Neural cell (in vitro differentiated cells): ENCODE results near the gene SNX21. TPM values are rescaled to one million over a fixed set of nuclear protein-coding genes. Genes with fewer than 3 reads are reported as not detected.

Experiments
- H2AFZ ChIP-seq: fragments of 200-600, 300-800 bp; sonication (generic), shearing (Covaris generic); 2 replicates; pipeline ENCODE4 v1.6.0; 2014; ENCODE audit warnings: low read depth, mild to moderate bottlenecking, antibody characterized with exemption, low read length, moderate library complexity
- H3F3A ChIP-seq: fragments of 200-600 bp; shearing (Covaris generic); 2 replicates; pipeline ENCODE4 v1.6.1; 2016; ENCODE audit warnings: mild to moderate bottlenecking, moderate library complexity, mixed read lengths, antibody characterized with exemption, low read length; ENCODE audit not compliant: insufficient read depth, poor library complexity, severe bottlenecking
- H3K27ac ChIP-seq: fragments of 200-600, 300-800 bp; sonication (generic), shearing (Covaris generic); 2 replicates; pipeline ENCODE4 v1.5.1; 2014; ENCODE audit warnings: mild to moderate bottlenecking, low read length, moderate library complexity
- H3K27me3 ChIP-seq: fragments of 300-800, 200-600 bp; sonication (generic), shearing (Covaris generic); 2 replicates; pipeline ENCODE4 v1.6.0; 2014; ENCODE audit warnings: mild to moderate bottlenecking, low read depth, low read length, moderate library complexity; ENCODE audit not compliant: insufficient read depth
- H3K36me3 ChIP-seq: fragments of 300-800, 200-600 bp; sonication (generic), shearing (Covaris generic); 2 replicates; pipeline ENCODE4 v1.5.1; 2014; ENCODE audit warnings: mild to moderate bottlenecking, antibody characterized with exemption, low read length, moderate library complexity; ENCODE audit not compliant: insufficient read depth
- H3K4me2 ChIP-seq: fragments of 300-800, 200-600 bp; sonication (generic), shearing (Covaris generic); 2 replicates; pipeline ENCODE4 v1.6.0; 2014; ENCODE audit warnings: mild to moderate bottlenecking, low read length
- H3K4me3 ChIP-seq: fragments of 300-800, 200-600 bp; sonication (generic), shearing (Covaris generic); 2 replicates; pipeline ENCODE4 v1.5.1; 2014; ENCODE audit warnings: mild to moderate bottlenecking, low read length, moderate library complexity
- H3K79me2 ChIP-seq: fragments of 200-600 bp; shearing (Covaris generic); replicated peaks from 2 replicates; pipeline ENCODE4 v1.6.0; 2014; ENCODE audit warnings: mild to moderate bottlenecking, low read length, moderate library complexity; ENCODE audit not compliant: insufficient read depth
- H3K9ac ChIP-seq: fragments of 300-800, 200-600 bp; sonication (generic), shearing (Covaris generic); 2 replicates; pipeline ENCODE4 v1.6.1; 2016; ENCODE audit warnings: mild to moderate bottlenecking, low read length, mixed read lengths
- H3K9me2 ChIP-seq: fragments of 200-600 bp; shearing (Covaris generic); 2 replicates; pipeline ENCODE4 v1.6.1; 2016; ENCODE audit warnings: mild to moderate bottlenecking, low read length, mixed read lengths; ENCODE audit not compliant: insufficient read depth
- H3K9me3 ChIP-seq: fragments of 200-600, 300-800 bp; sonication (generic), shearing (Covaris generic); 2 replicates; pipeline ENCODE4 v1.6.1; 2016; ENCODE audit warnings: mild to moderate bottlenecking, mixed run types, low read length, moderate library complexity, mixed read lengths
- H4K20me1 ChIP-seq: fragments of 200-600 bp; shearing (Covaris generic); 2 replicates; pipeline ENCODE4 v1.6.1; 2016; ENCODE audit warnings: mild to moderate bottlenecking, mixed run types; ENCODE audit not compliant: insufficient read depth
- EP300 ChIP-seq: fragments of 450-650 bp; conservative IDR thresholded peaks from 2 replicates; pipeline ENCODE4 v1.6.1; 2014; ENCODE audit warnings: antibody characterized with exemption, mild to moderate bottlenecking, moderate library complexity; ENCODE audit not compliant: poor library complexity, severe bottlenecking
- EZH2 ChIP-seq: fragments of 200-600, 300-800 bp; shearing (Covaris generic), sonication (generic); IDR thresholded peaks from 2 replicates; pipeline ENCODE4 v1.6.1; 2014; ENCODE audit warnings: antibody characterized with exemption, low read length, borderline replicate concordance, mild to moderate bottlenecking; ENCODE audit not compliant: insufficient read depth, poor library complexity, severe bottlenecking
- MXI1 ChIP-seq: fragments of 450-650 bp; conservative IDR thresholded peaks from 2 replicates; pipeline ENCODE4 v1.6.1; 2014; ENCODE audit warnings: antibody characterized with exemption, mild to moderate bottlenecking; ENCODE audit not compliant: poor library complexity, severe bottlenecking
- POLR2AphosphoS5 ChIP-seq: IDR thresholded peaks from 2 replicates; pipeline ENCODE4 v1.6.1; 2012
- RAD21 ChIP-seq: fragments of 450-650 bp; conservative IDR thresholded peaks from 2 replicates; pipeline ENCODE4 v1.6.1; 2014; ENCODE audit warnings: antibody characterized with exemption, mild to moderate bottlenecking, moderate library complexity
- REST ChIP-seq: IDR thresholded peaks from 2 replicates; pipeline ENCODE4 v1.6.1; 2012; ENCODE audit warnings: borderline replicate concordance
- SMC3 ChIP-seq: fragments of 450-650 bp; conservative IDR thresholded peaks from 2 replicates; pipeline ENCODE4 v1.6.1; 2014; ENCODE audit warnings: antibody characterized with exemption, mild to moderate bottlenecking, moderate library complexity; ENCODE audit not compliant: poor library complexity
- TAF1 ChIP-seq: IDR thresholded peaks from 2 replicates; pipeline ENCODE4 v1.6.1; 2012; ENCODE audit warnings: low read depth
- polyA plus RNA-seq: library from polyadenylated mRNA; depleted of rRNA; stranded (reverse); fragments of >200 nt; gene quantifications from 2 replicates; pipeline ENCODE4 v1.2.3, GENCODE V29; 2014
- TF ChIP-seq, protein P1 (sequence below): fragments of 450-650 bp; IDR thresholded peaks from 2 replicates; pipeline ENCODE4 v1.5.1; 2014; ENCODE audit warnings: antibody characterized with exemption, mild to moderate bottlenecking, moderate library complexity; ENCODE audit not compliant: poor library complexity, severe bottlenecking

The SNX21 gene
- polyA plus RNA-seq, 1 donor from 2014 or later, result 7.2 TPM

GRCh38 chr20:45813006-45813340 lies 20.6 kb upstream of the SNX21 start:
- Histone ChIP-seq H3K27me3 (no peaks in the 10 kb centered on the region), H3K27ac (no peak overlapping the region), H2AFZ (no peak overlapping the region), H3K9me3 (no peaks in the 10 kb centered on the region), H4K20me1 (no peaks in the 10 kb centered on the region), H3K9ac (no peak overlapping the region), H3K79me2 (peaks cover 9% of the 10 kb centered on the region), H3K4me3 (peak overlapping the region; percentile 72), H3K4me2 (peak overlapping the region; percentile 77), H3F3A (no peaks in the 10 kb centered on the region), H3K9me2 (no peaks in the 10 kb centered on the region), H3K36me3 (peaks cover 8% of the 10 kb centered on the region)
- TF ChIP-seq SMC3, result no peak
- no peak for TF ChIP-seq POLR2AphosphoS5
- TF ChIP-seq, protein P1, sequence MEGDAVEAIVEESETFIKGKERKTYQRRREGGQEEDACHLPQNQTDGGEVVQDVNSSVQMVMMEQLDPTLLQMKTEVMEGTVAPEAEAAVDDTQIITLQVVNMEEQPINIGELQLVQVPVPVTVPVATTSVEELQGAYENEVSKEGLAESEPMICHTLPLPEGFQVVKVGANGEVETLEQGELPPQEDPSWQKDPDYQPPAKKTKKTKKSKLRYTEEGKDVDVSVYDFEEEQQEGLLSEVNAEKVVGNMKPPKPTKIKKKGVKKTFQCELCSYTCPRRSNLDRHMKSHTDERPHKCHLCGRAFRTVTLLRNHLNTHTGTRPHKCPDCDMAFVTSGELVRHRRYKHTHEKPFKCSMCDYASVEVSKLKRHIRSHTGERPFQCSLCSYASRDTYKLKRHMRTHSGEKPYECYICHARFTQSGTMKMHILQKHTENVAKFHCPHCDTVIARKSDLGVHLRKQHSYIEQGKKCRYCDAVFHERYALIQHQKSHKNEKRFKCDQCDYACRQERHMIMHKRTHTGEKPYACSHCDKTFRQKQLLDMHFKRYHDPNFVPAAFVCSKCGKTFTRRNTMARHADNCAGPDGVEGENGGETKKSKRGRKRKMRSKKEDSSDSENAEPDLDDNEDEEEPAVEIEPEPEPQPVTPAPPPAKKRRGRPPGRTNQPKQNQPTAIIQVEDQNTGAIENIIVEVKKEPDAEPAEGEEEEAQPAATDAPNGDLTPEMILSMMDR, result no peak
- TF ChIP-seq REST, result no peak
- no peak for TF ChIP-seq MXI1
- no peak for TF ChIP-seq EP300
- TF ChIP-seq RAD21, result no peak
- TF ChIP-seq TAF1, result no peak
- no peak for TF ChIP-seq EZH2

- Histone ChIP-seq H4K20me1 (no peaks in the 10 kb centered on the region), H3K79me2 (peaks cover 9% of the 10 kb centered on the region), H3K4me2 (no peak overlapping the region), H3K36me3 (peaks cover 8% of the 10 kb centered on the region), H2AFZ (no peak overlapping the region), H3K27ac (no peak overlapping the region), H3K4me3 (peak overlapping the region; percentile 72), H3K27me3 (no peaks in the 10 kb centered on the region), H3K9me2 (no peaks in the 10 kb centered on the region), H3F3A (no peaks in the 10 kb centered on the region), H3K9ac (no peak overlapping the region), H3K9me3 (no peaks in the 10 kb centered on the region)
- TF ChIP-seq RAD21 (no peak), POLR2AphosphoS5 (no peak), SMC3 (no peak), TAF1 (no peak), REST (no peak), EZH2 (no peak), MXI1 (no peak), EP300 (no peak)
- TF ChIP-seq, protein P1, result no peak
Measured at GRCh38 chr20:45813489-45813888, 20.1 kb upstream of the SNX21 start.
